RWPE2 (cell line): ENCODE results near the gene MALRD1.

Experiments used
- ATAC-seq: fragments of 200-7000 bp; cut with Tn5 transposase; 3 replicates; pipeline ENCODE4 v1.9.1; 2021; ENCODE audit warnings: low read depth
- DNase-seq: peaks from one replicate; pipeline ENCODE4 v3.0.0-alpha.2; 2020; ENCODE audit warnings: low spot score
- H3K27ac ChIP-seq: fragments of 450-650 bp; 2 replicates; pipeline ENCODE4 v1.5.1; 2017; ENCODE audit warnings: mild to moderate bottlenecking; ENCODE audit not compliant: poor library complexity, severe bottlenecking
- H3K27me3 ChIP-seq: fragments of 250-450 bp; sonication (Bioruptor Pico); 2 replicates; pipeline ENCODE4 v1.5.1; 2021; ENCODE audit warnings: mild to moderate bottlenecking, moderate library complexity; ENCODE audit not compliant: insufficient read depth, poor library complexity, severe bottlenecking
- H3K36me3 ChIP-seq: fragments of 250-450 bp; sonication (Bioruptor Pico); 2 replicates; pipeline ENCODE4 v1.5.1; 2020; ENCODE audit warnings: low read depth, mild to moderate bottlenecking, moderate library complexity
- H3K4me1 ChIP-seq: fragments of 250-450 bp; sonication (Bioruptor Pico); 2 replicates; pipeline ENCODE4 v1.5.1; 2021; ENCODE audit warnings: mild to moderate bottlenecking, moderate library complexity; ENCODE audit not compliant: insufficient read depth, poor library complexity, severe bottlenecking
- H3K4me3 ChIP-seq: fragments of 250-450 bp; sonication (Bioruptor Pico); 2 replicates; pipeline ENCODE4 v1.5.1; 2021; ENCODE audit warnings: mild to moderate bottlenecking, moderate library complexity; ENCODE audit not compliant: severe bottlenecking
- H3K9me3 ChIP-seq: fragments of 250-450 bp; sonication (Bioruptor Pico); 2 replicates; pipeline ENCODE4 v1.5.1; 2021; ENCODE audit warnings: mild to moderate bottlenecking, moderate library complexity; ENCODE audit not compliant: severe bottlenecking
- CTCF ChIP-seq: fragments of 450-650 bp; IDR thresholded peaks from one replicate; pipeline ENCODE4 v1.5.1; 2017; ENCODE audit warnings: mild to moderate bottlenecking, moderate library complexity; ENCODE audit not compliant: poor library complexity, severe bottlenecking

Gene MALRD1

GRCh38 chr10:19531324-19531723 is 482.7 kb downstream of the MALRD1 start:
- DNase-seq (no peak), ATAC-seq (no peak)
- Histone ChIP-seq H3K9me3 (no peaks in the 10 kb centered on the region), H3K36me3 (no peaks in the 10 kb centered on the region), H3K4me3 (no peak overlapping the region), H3K4me1 (no peaks in the 10 kb centered on the region), H3K27ac (no peak overlapping the region), H3K27me3 (no peaks in the 10 kb centered on the region)
- TF ChIP-seq CTCF: no peak

- ATAC-seq: no peak
- H3K27me3 ChIP-seq: no peaks in the 10 kb centered on the region
- H3K27ac ChIP-seq: no peak overlapping the region
- no peak for DNase-seq
- H3K36me3 ChIP-seq: no peaks in the 10 kb centered on the region
- H3K4me1 ChIP-seq: no peaks in the 10 kb centered on the region
- no peaks in the 10 kb centered on the region for H3K9me3 ChIP-seq
- TF ChIP-seq CTCF: no peak
- H3K4me3 ChIP-seq: no peak overlapping the region
These were observed 483.8 kb downstream of the MALRD1 start for GRCh38 chr10:19532411-19532810.

- Histone ChIP-seq H3K27ac (no peak overlapping the region), H3K27me3 (no peaks in the 10 kb centered on the region), H3K4me1 (no peaks in the 10 kb centered on the region), H3K36me3 (no peaks in the 10 kb centered on the region), H3K4me3 (no peak overlapping the region), H3K9me3 (no peaks in the 10 kb centered on the region)
- TF ChIP-seq CTCF: no peak
- no peak for DNase-seq
- ATAC-seq: no peak
These were observed 492.7 kb downstream of the MALRD1 start for GRCh38 chr10:19541299-19541698.

DNA sequence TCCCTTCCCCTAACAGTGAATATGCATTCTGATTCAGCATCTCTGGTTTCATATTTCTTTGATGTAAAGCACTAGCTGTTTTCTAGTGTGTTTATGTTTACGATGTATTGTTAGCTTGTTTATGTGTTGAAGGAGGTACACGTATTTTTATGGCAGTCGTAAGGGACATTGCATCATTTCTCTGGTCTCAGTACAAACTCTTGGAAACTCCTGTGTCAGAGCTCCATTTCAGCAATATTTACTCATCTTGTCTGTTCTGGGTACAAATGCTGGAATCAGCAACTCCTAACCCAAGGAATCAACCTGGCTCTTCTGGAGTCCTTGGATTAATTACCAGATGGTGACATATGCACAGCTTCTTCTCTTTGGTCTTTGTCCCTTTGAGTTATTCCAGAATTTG is 497.6 kb downstream of the MALRD1 start:
- Histone ChIP-seq H3K4me3 (no peak overlapping the region), H3K27ac (no peak overlapping the region), H3K9me3 (no peaks in the 10 kb centered on the region), H3K4me1 (no peaks in the 10 kb centered on the region), H3K36me3 (no peaks in the 10 kb centered on the region), H3K27me3 (no peaks in the 10 kb centered on the region)
- ATAC-seq (no peak), DNase-seq (no peak)
- no peak for TF ChIP-seq CTCF

GRCh38 chr10:19549503-19549902 is 500.9 kb downstream of the MALRD1 start:
- no peaks in the 10 kb centered on the region for H3K36me3 ChIP-seq
- no peak for TF ChIP-seq CTCF
- H3K9me3 ChIP-seq: no peaks in the 10 kb centered on the region
- H3K4me3 ChIP-seq: no peak overlapping the region
- H3K27ac ChIP-seq: no peak overlapping the region
- peak; percentile 58; the same call in 2 of the 3 replicates for ATAC-seq
- no peaks in the 10 kb centered on the region for H3K27me3 ChIP-seq
- DNase-seq: no peak
- no peaks in the 10 kb centered on the region for H3K4me1 ChIP-seq
